Activated CD4-positive, alpha-beta T cell treated with anti-CD3 and anti-CD28 coated beads for 48 hours (primary cell): ENCODE data around the gene ROR1.

ENCODE experiments used
- DNase-seq: peaks from one replicate; pipeline ENCODE4 v3.0.0-alpha.2; 2020

The ROR1 gene

DNA sequence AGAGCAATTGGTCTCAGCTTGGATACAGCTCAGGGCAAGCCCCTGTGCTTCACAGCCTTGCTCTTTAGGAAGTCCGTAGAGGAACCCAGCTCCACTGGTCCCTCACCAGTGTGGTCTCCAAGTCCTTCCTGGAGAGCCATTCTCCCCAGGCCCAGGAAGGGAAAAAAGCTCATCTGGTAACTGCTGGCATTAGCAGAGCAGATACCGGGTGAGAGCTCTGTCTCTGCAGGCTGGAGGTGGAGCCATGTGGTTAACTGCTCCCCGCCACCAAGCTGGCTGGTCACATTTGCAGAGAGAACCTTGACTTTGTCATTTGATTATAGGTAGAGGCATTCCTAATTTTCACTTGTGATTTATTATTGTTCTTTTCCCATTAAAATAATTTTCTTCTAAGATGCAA, 169.6 kb downstream of the ROR1 start:
- DNase-seq: no peak

- no peak for DNase-seq
Observed at GRCh38 chr1:63945943-63946342, 172.1 kb downstream of the ROR1 start.

GRCh38 chr1:63946866-63947491, 173.2 kb downstream of the ROR1 start:
- DNase-seq: no peak

DNA sequence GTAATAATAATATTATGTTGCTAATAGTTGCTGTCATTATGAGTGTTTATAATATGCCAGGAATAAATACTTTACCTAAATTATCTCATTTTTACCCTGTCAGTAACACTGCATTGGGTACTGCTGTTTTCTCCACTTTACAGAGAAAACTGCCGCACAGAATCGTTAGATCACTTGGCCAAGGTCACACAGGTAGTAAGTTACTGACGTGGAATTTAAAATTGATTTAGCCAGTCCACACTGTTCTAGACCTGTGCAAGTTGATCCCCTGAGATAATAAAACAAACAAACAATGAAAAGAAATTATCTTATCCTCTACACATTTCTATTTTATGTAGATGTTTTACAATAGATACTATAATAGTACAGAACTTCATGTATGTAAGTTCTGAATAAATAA, 174.1 kb downstream of the ROR1 start:
- DNase-seq: no peak

GRCh38 chr1:63950023-63950422, 176.2 kb downstream of the ROR1 start:
- DNase-seq: no peak

- no peak for DNase-seq
Observed at GRCh38 chr1:63951059-63951946, 177.5 kb downstream of the ROR1 start.

DNA sequence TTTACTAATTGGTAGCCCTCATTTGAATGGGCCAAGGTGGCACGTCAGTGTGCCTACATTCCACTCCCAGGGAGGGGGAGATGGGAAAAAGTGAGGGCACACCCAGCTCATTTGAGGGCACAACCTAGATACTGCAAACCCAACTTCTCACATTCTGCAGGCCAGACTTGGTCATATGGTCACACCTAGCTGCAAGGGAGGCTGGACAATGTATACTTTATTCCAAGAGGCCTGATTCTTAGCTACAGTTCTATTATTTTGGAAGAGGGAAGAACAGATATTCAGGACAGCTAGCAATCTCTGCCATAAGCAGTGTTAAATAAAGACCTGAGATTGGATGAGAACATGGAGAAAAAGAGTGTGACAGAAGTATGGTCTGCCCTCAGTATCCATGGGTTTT, 180.4 kb downstream of the ROR1 start:
- DNase-seq: no peak

DNA sequence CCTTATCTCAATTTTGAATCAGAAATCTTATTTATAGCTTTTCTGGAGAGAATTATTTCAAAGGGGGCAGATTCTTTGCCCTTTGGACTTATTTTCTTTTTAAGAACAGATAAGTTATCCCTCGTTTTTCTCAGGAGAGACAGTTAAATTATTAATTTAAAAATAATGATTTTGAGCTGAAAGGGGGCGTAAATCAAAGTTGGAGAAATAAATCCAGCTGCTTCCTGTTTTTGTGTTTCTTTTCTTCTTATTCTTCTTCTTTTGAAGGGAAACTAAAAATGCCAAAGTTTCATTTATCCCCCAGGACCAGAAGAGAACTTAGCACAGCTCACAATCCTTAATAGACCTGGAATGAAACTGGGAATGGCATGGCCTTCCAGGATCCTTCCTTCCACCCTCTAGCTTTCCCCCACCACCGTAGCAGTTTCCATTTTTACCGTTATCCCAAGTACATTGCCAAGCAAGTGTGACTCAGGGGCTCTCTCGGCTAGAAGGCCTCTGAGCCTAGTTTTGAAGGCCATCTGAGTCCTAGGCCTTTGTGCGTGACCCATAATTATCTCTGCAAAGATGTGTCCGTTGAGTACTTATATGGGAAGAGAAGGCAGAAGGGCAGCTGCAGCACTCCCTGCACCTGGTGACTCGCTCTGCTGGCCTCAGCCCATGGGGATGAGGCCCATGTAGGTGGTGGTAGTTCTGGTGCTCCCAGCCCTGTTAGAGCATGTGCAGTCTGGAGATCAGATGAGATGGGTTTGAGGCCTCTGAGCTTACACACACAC, 181.7 kb downstream of the ROR1 start:
- no peak for DNase-seq

- no peak for DNase-seq
Observed at GRCh38 chr1:63958556-63958955, 184.7 kb downstream of the ROR1 start.

GRCh38 chr1:63960326-63960725, 186.5 kb downstream of the ROR1 start:
- no peak for DNase-seq

GRCh38 chr1:63966016-63966415, 192.2 kb downstream of the ROR1 start:
- no peak for DNase-seq

DNA sequence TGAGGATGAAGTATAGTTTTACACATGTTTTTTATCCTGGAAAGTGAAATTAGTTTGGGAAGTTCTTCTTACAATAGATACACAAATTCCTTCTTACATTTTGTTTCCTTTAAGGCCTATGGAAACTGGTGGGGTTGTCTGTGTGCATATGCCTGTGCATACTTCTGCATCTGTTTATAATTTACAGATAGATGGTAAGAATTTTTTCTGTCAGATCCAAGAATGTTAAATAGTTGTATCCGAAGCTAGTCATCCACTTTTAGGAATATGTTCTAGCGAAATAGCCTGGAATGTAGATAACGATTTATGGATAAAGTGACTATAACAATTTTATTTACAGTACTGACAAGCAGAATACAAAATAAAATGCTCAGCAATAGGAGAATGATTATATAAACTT, 194.1 kb downstream of the ROR1 start:
- DNase-seq: no peak

DNA sequence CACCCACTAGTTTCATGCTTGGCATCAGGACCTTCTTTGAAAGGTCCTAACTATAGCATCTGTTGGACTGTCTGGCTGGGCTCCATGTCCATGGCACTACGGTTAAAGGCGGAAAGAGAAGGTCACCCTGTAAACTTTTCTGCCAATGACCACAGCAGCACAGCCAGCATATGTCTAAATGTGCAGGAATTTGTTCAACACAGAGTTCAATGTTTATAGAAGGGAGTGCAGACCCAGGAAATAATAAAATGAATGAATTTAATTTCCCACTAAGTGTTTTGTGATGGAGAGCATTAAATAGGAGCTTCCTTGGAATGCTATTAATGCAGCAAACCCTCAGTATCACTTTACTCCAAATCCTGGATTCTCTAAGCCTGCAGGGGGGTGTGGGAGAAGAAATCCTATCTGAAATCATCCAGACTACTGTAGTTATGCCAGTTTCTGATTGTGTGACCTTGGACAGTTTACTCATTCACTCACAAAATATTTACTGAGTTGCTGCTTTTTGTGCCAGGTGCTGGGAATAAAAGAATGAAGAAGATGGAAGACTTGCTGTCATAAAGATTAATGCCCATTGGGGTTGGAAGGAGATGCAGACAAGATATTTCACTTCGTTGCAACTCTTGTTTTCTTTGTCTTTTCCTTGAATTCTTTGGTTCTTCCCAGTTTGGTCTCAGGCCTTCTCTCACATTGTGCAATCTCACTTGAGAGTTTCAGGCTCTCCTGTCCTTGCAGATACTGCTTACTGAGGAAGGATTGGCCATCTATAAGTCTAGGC, 195.0 kb downstream of the ROR1 start:
- no peak for DNase-seq

- no peak for DNase-seq
Observed at GRCh38 chr1:63969441-63969901, 195.7 kb downstream of the ROR1 start.

GRCh38 chr1:63971557-63971956, 197.7 kb downstream of the ROR1 start:
- no peak for DNase-seq

DNA sequence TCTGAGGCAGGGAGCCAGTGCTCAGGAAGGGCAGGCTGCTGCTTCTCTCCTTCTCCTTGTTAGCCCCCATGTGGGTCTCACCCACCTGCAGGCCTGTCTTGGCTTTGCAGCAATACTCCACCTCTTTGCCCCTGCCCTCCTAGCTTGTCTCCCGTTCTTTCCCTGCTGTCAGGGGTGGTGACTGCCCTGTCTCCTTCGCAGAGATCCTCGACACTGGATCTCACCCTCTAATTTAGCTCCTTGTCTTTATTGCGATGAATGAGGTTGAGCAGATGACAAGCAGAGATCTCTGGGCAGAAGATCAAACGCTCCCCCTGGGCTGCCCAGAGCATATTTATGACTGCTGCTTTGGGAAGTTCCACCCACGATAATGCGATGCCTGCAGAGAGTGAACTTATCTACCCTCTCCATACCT, 199.2 kb downstream of the ROR1 start:
- no peak for DNase-seq

GRCh38 chr1:63974966-63975365, 201.1 kb downstream of the ROR1 start:
- no peak for DNase-seq

GRCh38 chr1:63975481-63975880, 201.7 kb downstream of the ROR1 start:
- no peak for DNase-seq

DNA sequence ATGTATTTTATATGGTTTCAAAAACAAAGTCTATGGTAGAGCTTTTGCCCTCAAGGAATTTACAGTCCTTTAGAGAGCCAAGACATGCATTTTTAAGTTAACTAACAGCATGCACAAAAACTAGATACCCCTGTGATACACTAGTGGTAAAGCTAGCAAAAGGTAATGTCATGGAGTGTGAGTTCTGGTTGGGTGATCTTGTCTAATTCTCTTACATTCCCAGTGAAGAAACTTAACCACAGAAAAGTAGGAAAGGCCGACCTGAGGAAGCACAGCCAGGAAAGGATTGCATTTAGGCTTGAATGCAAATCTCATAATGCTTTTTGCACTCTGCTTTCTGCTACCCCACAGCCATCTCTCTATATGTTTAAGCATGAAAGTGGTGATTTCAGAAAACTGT, 202.2 kb downstream of the ROR1 start:
- DNase-seq: no peak

GRCh38 chr1:63977466-63977865, 203.6 kb downstream of the ROR1 start:
- DNase-seq: no peak

- DNase-seq: no peak
Observed at GRCh38 chr1:63980740-63981407, 207.1 kb downstream of the ROR1 start.

GRCh38 chr1:63981408-63981773, 207.6 kb downstream of the ROR1 start:
- DNase-seq: no peak
